ENCODE results near the gene LGALS3. TPM values are rescaled to one million over a fixed set of nuclear protein-coding genes. Genes with fewer than 3 reads are reported as not detected.
A peak's percentile ranks its signal among the peaks of the same experiment; 100 is the strongest.

Gene LGALS3
- total RNA-seq, 1 donor from 2014 or later: 1.2 TPM

GRCh38 chr14:55157080-55157479 lies 28.0 kb downstream of the LGALS3 start:
- H3K4me1 Mint-ChIP-seq: no peaks in the 10 kb centered on the region
- TF ChIP-seq, protein P1, sequence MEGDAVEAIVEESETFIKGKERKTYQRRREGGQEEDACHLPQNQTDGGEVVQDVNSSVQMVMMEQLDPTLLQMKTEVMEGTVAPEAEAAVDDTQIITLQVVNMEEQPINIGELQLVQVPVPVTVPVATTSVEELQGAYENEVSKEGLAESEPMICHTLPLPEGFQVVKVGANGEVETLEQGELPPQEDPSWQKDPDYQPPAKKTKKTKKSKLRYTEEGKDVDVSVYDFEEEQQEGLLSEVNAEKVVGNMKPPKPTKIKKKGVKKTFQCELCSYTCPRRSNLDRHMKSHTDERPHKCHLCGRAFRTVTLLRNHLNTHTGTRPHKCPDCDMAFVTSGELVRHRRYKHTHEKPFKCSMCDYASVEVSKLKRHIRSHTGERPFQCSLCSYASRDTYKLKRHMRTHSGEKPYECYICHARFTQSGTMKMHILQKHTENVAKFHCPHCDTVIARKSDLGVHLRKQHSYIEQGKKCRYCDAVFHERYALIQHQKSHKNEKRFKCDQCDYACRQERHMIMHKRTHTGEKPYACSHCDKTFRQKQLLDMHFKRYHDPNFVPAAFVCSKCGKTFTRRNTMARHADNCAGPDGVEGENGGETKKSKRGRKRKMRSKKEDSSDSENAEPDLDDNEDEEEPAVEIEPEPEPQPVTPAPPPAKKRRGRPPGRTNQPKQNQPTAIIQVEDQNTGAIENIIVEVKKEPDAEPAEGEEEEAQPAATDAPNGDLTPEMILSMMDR (conservative IDR thresholded peaks at IDR 0.05): no peak
- peaks cover 14% of the 10 kb centered on the region for H3K36me3 Mint-ChIP-seq (ENCODE audit: low read depth)
- H3K4me3 Mint-ChIP-seq: no peak overlapping the region
- H3K9me3 Mint-ChIP-seq: no peaks in the 10 kb centered on the region
- H3K27me3 Mint-ChIP-seq (ENCODE audit: low read depth): no peaks in the 10 kb centered on the region
- H3K27ac Mint-ChIP-seq (ENCODE audit: unreplicated experiment): no peak overlapping the region
- DNase-seq (ENCODE audit: low read depth, low spot score): no peak

DNA sequence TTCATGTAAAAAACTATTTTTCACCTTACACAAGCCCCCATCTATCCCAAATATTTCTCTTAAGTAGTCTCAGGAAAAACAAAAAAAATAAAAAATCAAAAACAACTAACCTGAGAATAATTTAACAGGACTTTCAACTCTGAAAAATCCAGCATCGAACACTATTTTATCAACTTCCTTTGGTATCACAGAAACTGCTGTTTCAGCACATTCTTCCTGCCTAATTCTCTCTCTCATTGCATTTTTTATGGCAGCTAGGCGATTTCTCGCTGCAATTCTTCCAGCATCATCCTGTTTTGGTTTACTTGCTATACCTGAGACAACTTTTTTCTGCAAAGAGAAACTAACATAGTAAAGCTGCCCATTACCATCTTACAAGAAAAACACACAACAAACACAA lies 29.4 kb downstream of the LGALS3 start:
- DNase-seq (ENCODE audit: low read depth, low spot score): no peak
- H3K36me3 Mint-ChIP-seq (ENCODE audit: low read depth): peaks cover 15% of the 10 kb centered on the region
- TF ChIP-seq, protein P1 (conservative IDR thresholded peaks at IDR 0.05): no peak
- no peak overlapping the region for H3K4me3 Mint-ChIP-seq
- H3K9me3 Mint-ChIP-seq: no peaks in the 10 kb centered on the region
- no peaks in the 10 kb centered on the region for H3K27me3 Mint-ChIP-seq (ENCODE audit: low read depth)
- H3K27ac Mint-ChIP-seq (ENCODE audit: unreplicated experiment): no peak overlapping the region
- no peaks in the 10 kb centered on the region for H3K4me1 Mint-ChIP-seq

DNA sequence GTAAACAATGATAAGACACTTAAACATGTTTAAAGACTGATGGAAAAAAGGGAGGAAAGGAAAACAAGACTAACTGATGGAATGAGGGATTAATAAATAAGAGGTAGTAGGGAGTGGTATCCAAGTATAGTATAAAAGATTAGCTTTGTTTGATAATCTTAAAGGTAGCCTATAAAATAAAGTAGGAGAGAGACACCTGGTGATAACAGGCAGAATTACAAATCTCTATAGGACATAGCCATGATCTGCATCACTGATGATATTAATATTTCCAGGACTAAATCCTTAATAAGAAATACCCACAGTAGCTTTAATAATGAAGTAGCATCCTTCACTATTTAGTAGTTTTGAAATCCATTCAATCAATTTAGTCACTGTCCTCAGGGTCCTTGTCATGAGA lies 31.9 kb downstream of the LGALS3 start:
- Mint-ChIP-seq H3K27me3 (ENCODE audit: low read depth) (no peaks in the 10 kb centered on the region), H3K4me1 (no peaks in the 10 kb centered on the region), H3K4me3 (no peak overlapping the region), H3K9me3 (no peaks in the 10 kb centered on the region), H3K36me3 (ENCODE audit: low read depth) (peaks cover 19% of the 10 kb centered on the region), H3K27ac (ENCODE audit: unreplicated experiment) (no peak overlapping the region)
- TF ChIP-seq, protein P1 (conservative IDR thresholded peaks at IDR 0.05): peak; percentile 70
- no peak for DNase-seq (ENCODE audit: low read depth, low spot score)

- DNase-seq (ENCODE audit: low read depth, low spot score): no peak
- Mint-ChIP-seq H3K4me3 (no peak overlapping the region), H3K4me1 (no peaks in the 10 kb centered on the region), H3K27me3 (ENCODE audit: low read depth) (no peaks in the 10 kb centered on the region), H3K36me3 (ENCODE audit: low read depth) (peaks cover 11% of the 10 kb centered on the region), H3K9me3 (no peaks in the 10 kb centered on the region), H3K27ac (ENCODE audit: unreplicated experiment) (no peak overlapping the region)
- TF ChIP-seq, protein P1 (conservative IDR thresholded peaks at IDR 0.05): no peak
Observed at GRCh38 chr14:55170526-55170925, 41.5 kb downstream of the LGALS3 start.

- TF ChIP-seq, protein P1 (conservative IDR thresholded peaks at IDR 0.05): no peak
- DNase-seq (ENCODE audit: low read depth, low spot score): no peak
- peaks cover 15% of the 10 kb centered on the region for H3K36me3 Mint-ChIP-seq (ENCODE audit: low read depth)
Observed at GRCh38 chr14:55180006-55180405, 51.0 kb downstream of the LGALS3 start.

DNA sequence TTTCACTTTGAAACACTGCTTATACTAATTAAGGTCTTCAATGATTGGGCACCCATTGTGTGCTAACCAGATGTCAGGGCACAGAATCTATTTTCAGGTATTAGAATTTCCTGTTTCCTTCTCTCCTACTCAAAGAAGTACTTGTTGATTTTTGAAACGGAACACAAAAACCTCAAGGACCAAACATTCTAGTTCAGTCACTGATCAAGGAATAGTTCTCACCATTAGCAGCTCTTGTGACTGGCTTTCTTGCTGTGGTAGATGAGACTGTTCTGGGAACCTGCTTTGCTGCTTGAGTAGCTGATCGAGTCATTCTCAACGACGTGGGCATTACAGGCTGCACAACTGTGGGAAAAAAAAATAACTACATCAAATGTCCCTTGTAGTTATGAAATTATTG lies 51.4 kb downstream of the LGALS3 start:
- TF ChIP-seq, protein P1 (conservative IDR thresholded peaks at IDR 0.05): no peak
- no peak for DNase-seq (ENCODE audit: low read depth, low spot score)
- Mint-ChIP-seq H3K9me3 (no peaks in the 10 kb centered on the region), H3K4me3 (no peak overlapping the region), H3K4me1 (no peaks in the 10 kb centered on the region), H3K27ac (ENCODE audit: unreplicated experiment) (no peak overlapping the region), H3K36me3 (ENCODE audit: low read depth) (peaks cover 15% of the 10 kb centered on the region), H3K27me3 (ENCODE audit: low read depth) (no peaks in the 10 kb centered on the region)

More at GRCh38 chr14:55180006-55180405, 51.0 kb downstream of the LGALS3 start:
- Mint-ChIP-seq H3K9me3 (no peaks in the 10 kb centered on the region), H3K4me1 (no peaks in the 10 kb centered on the region), H3K27ac (ENCODE audit: unreplicated experiment) (no peak overlapping the region), H3K4me3 (no peak overlapping the region), H3K27me3 (ENCODE audit: low read depth) (no peaks in the 10 kb centered on the region)

All from neural crest cell (in vitro differentiated cells).